DND-41 (cell line): ENCODE results near the gene GLIPR1L2.

Experiments used
- ATAC-seq: fragments of 200-7000 bp; cut with Tn5 transposase; 3 replicates; pipeline ENCODE4 v1.9.1; 2021; ENCODE audit warnings: low read depth; ENCODE audit not compliant: insufficient read depth
- DNase-seq: peaks from one replicate; pipeline ENCODE4 v3.0.0-alpha.2; 2020
- H2AFZ ChIP-seq: 2 replicates; pipeline ENCODE4 v1.6.0; 2012; ENCODE audit warnings: low read depth, low read length
- H3K27ac ChIP-seq: 2 replicates; pipeline ENCODE4 v1.5.1; 2012; ENCODE audit warnings: low read length, inconsistent platforms
- H3K27me3 ChIP-seq: fragments of 200-600 bp; sonication (generic); 2 replicates; pipeline ENCODE4 v1.6.0; 2012; ENCODE audit warnings: low read length, mild to moderate bottlenecking, inconsistent platforms; ENCODE audit not compliant: insufficient read depth, poor library complexity
- H3K36me3 ChIP-seq: 2 replicates; pipeline ENCODE4 v1.5.1; 2012; ENCODE audit warnings: low read length, inconsistent platforms; ENCODE audit not compliant: insufficient read depth
- H3K4me1 ChIP-seq: 2 replicates; pipeline ENCODE4 v1.5.1; 2012; ENCODE audit warnings: mild to moderate bottlenecking, low read length; ENCODE audit not compliant: insufficient read depth
- H3K4me2 ChIP-seq: 2 replicates; pipeline ENCODE4 v1.6.0; 2012; ENCODE audit warnings: mild to moderate bottlenecking, moderate library complexity, low read length, inconsistent platforms; ENCODE audit not compliant: insufficient read depth
- H3K4me3 ChIP-seq, 2 experiments: fragments of 200-600 bp in 1 of 2; shearing (Covaris generic) in 1 of 2; 2 replicates each; pipeline ENCODE4 v1.5.1; 2012 to 2016; ENCODE audit warnings: inconsistent platforms in 2 of 2, low read length in 2 of 2, mild to moderate bottlenecking in 2 of 2, low read depth in 1 of 2, moderate library complexity in 1 of 2
- H3K79me2 ChIP-seq: 2 replicates; pipeline ENCODE4 v1.6.0; 2012; ENCODE audit warnings: low read length, inconsistent platforms; ENCODE audit not compliant: insufficient read depth
- H3K9ac ChIP-seq: 2 replicates; pipeline ENCODE4 v1.6.0; 2012; ENCODE audit warnings: low read depth, mild to moderate bottlenecking, inconsistent platforms, low read length, moderate library complexity
- H3K9me3 ChIP-seq: 2 replicates; pipeline ENCODE4 v1.5.1; 2012; ENCODE audit warnings: low read length, moderate library complexity, mild to moderate bottlenecking, inconsistent platforms; ENCODE audit not compliant: insufficient read depth, severe bottlenecking
- H4K20me1 ChIP-seq: 2 replicates; pipeline ENCODE4 v1.6.0; 2012; ENCODE audit warnings: low read length; ENCODE audit not compliant: insufficient read depth
- EZH2 ChIP-seq: IDR thresholded peaks from 3 replicates; pipeline ENCODE4 v1.6.1; 2012; ENCODE audit warnings: borderline replicate concordance, low read depth, mild to moderate bottlenecking, moderate library complexity, low read length, inconsistent platforms; ENCODE audit not compliant: severe bottlenecking
- TF ChIP-seq, protein P1 (sequence below): IDR thresholded peaks from 2 replicates; pipeline ENCODE4 v1.5.1; 2012; ENCODE audit warnings: borderline replicate concordance, low read length, moderate library complexity, mild to moderate bottlenecking; ENCODE audit not compliant: poor library complexity, severe bottlenecking; ENCODE audit errors: extremely low read depth

GLIPR1L2 gene

DNA sequence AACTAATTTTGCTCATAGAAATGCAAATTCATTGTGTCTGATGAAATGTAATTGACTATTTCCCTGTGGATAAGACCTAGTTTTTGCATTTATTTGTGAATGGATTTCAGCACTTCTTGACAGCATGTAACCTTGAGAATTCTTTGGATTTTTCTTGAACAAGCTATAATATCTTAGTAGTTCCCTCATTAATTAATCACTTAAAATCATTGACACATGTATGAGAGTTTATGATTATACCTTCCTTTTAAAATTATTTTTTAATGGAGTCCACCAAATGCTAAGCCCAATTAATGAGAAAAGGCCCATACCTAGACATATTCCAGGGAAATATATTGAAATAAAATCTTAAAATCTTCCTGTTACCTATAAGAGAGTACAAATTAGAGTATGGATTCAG is 16.8 kb downstream of the GLIPR1L2 start:
- Histone ChIP-seq H2AFZ (no peak overlapping the region), H3K27ac (no peak overlapping the region)
- ATAC-seq: no peak

DNA sequence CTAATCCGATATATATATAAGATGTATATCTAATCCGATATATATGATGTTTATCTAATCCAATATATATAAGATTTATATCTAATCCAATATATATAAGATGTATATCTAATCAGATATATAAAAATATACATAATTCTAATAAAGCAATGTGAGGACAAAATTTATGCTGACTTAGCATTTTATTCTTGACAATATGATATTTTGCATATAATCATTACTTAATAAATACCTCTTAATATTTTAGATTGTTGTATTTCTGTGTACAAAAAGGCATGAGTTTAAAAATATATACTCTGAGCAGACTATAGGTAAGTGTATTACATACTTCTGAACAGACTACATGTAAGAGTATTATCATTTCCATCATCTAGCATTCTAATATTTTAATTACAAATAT is 18.9 kb downstream of the GLIPR1L2 start:
- Histone ChIP-seq H3K9ac (no peak overlapping the region), H3K79me2 (no peaks in the 10 kb centered on the region), H3K4me1 (no peaks in the 10 kb centered on the region), H3K9me3 (no peaks in the 10 kb centered on the region), H2AFZ (no peak overlapping the region), H3K4me3 (no peak overlapping the region), H3K36me3 (no peaks in the 10 kb centered on the region), H4K20me1 (no peaks in the 10 kb centered on the region), H3K27ac (no peak overlapping the region), H3K27me3 (no peaks in the 10 kb centered on the region), H3K4me2 (no peak overlapping the region)
- ATAC-seq (no peak), DNase-seq (no peak)
- TF ChIP-seq, protein P1, sequence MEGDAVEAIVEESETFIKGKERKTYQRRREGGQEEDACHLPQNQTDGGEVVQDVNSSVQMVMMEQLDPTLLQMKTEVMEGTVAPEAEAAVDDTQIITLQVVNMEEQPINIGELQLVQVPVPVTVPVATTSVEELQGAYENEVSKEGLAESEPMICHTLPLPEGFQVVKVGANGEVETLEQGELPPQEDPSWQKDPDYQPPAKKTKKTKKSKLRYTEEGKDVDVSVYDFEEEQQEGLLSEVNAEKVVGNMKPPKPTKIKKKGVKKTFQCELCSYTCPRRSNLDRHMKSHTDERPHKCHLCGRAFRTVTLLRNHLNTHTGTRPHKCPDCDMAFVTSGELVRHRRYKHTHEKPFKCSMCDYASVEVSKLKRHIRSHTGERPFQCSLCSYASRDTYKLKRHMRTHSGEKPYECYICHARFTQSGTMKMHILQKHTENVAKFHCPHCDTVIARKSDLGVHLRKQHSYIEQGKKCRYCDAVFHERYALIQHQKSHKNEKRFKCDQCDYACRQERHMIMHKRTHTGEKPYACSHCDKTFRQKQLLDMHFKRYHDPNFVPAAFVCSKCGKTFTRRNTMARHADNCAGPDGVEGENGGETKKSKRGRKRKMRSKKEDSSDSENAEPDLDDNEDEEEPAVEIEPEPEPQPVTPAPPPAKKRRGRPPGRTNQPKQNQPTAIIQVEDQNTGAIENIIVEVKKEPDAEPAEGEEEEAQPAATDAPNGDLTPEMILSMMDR: no peak
- TF ChIP-seq EZH2: no peak

More for the DNA sequence above, 16.8 kb downstream of the GLIPR1L2 start:
- Histone ChIP-seq H3K36me3 (no peaks in the 10 kb centered on the region), H3K4me3 (no peak overlapping the region), H3K4me1 (no peaks in the 10 kb centered on the region), H4K20me1 (no peaks in the 10 kb centered on the region), H3K27me3 (no peaks in the 10 kb centered on the region), H3K9me3 (no peaks in the 10 kb centered on the region), H3K4me2 (no peak overlapping the region), H3K79me2 (no peaks in the 10 kb centered on the region), H3K9ac (no peak overlapping the region)
- DNase-seq: no peak
- no peak for TF ChIP-seq EZH2
- TF ChIP-seq, protein P1: no peak

DNA sequence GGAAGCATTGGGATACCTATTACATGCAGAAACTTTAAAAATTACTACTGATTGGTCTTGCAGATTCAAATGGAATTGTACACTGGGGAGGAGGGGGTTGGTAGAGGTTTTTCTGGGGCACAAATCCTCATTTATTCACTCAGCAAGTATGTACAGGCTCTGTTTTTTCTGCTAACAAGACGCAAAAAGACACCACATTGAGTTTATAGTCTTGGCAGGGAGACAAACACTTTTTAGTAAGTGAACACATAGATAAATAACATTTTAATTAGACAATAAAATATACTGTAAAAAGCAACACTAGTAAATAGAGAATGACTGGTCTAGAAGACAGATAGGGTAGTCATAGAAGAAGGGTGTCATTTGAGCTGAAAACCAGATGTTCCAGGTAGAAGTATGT is 23.8 kb downstream of the GLIPR1L2 start:
- Histone ChIP-seq H4K20me1 (no peaks in the 10 kb centered on the region), H3K4me1 (no peaks in the 10 kb centered on the region), H3K36me3 (no peaks in the 10 kb centered on the region), H2AFZ (no peak overlapping the region), H3K79me2 (no peaks in the 10 kb centered on the region), H3K27me3 (no peaks in the 10 kb centered on the region), H3K9ac (no peak overlapping the region), H3K4me2 (no peak overlapping the region), H3K4me3 (no peak overlapping the region), H3K27ac (no peak overlapping the region), H3K9me3 (no peaks in the 10 kb centered on the region)
- DNase-seq (no peak), ATAC-seq (no peak)
- TF ChIP-seq, protein P1: no peak
- no peak for TF ChIP-seq EZH2

DNA sequence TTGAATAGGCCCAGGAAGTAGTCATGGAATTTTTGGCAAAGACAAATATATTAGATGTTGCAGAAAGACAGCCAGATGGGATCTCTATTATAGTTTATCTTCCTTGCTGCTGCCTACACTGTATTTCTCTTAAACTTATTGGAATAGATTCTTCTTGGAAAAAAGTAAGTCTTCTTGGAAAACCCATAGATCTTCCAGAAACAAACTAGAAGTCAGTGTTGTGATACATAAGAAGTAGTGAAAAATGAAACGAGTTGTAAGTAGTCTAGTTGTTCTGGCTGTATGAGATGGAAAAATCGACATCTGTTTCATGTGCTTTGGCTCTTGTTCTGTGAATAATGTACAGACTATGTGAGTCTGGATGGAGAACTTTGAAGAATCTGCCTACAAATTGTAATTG is 29.0 kb downstream of the GLIPR1L2 start:
- Histone ChIP-seq H3K79me2 (no peaks in the 10 kb centered on the region), H3K9me3 (no peaks in the 10 kb centered on the region), H3K36me3 (no peaks in the 10 kb centered on the region), H3K27me3 (no peaks in the 10 kb centered on the region), H3K4me3 (no peak overlapping the region), H2AFZ (no peak overlapping the region), H4K20me1 (no peaks in the 10 kb centered on the region), H3K4me2 (no peak overlapping the region), H3K9ac (no peak overlapping the region), H3K4me1 (no peaks in the 10 kb centered on the region), H3K27ac (no peak overlapping the region)
- DNase-seq (no peak), ATAC-seq (no peak)
- TF ChIP-seq, protein P1: no peak
- no peak for TF ChIP-seq EZH2
